Right lobe of liver (tissue), 6 donors: Measurements from ENCODE around the gene WFIKKN1. TPM values are rescaled to one million over a fixed set of nuclear protein-coding genes. Genes with fewer than 3 reads are reported as not detected.

Experiments used
- ATAC-seq, 4 donors: fragments of 200-7000 bp; cut with Tn5 transposase; one replicate each; pipeline ENCODE4 v1.9.1; 2020; ENCODE audit warnings: mild to moderate bottlenecking in 4 of 4, moderate library complexity in 4 of 4
- DNase-seq, 3 donors: peaks; one replicate each; pipeline ENCODE4 v3.0.0-alpha.2; 2020
- H3K27ac ChIP-seq, 3 donors: fragments of 200-600 bp; one replicate each; pipeline ENCODE4 v1.8.0; 2022
- H3K27me3 ChIP-seq, 2 donors: fragments of 200-600 bp; one replicate each; pipeline ENCODE4 v1.8.0; 2022
- H3K36me3 ChIP-seq, 4 donors: fragments of 200-600 bp; sonication (generic) in 1 of 4; one replicate each; pipeline versions ENCODE4 v1.5.1 to v1.8.0; 2017 to 2022; ENCODE audit warnings: control low read depth in 1 of 4
- H3K4me1 ChIP-seq, 4 donors: fragments of 200-600 bp; sonication (generic) in 1 of 4; one replicate each; pipeline versions ENCODE4 v1.5.1 to v1.8.0; 2017 to 2022; ENCODE audit warnings: control low read depth in 1 of 4
- H3K4me3 ChIP-seq, 3 donors: fragments of 200-600 bp; one replicate each; pipeline ENCODE4 v1.8.0; 2022
- H3K9me3 ChIP-seq, 4 donors: fragments of 200-600 bp; sonication (generic) in 1 of 4; one replicate each; pipeline versions ENCODE4 v1.5.1 to v1.8.0; 2017 to 2022; ENCODE audit warnings: control low read depth in 1 of 4
- CTCF ChIP-seq, 4 donors: fragments of 200-600 bp in 3 of 4; fragments of 450-650 bp in 1 of 4; IDR thresholded peaks; one replicate each; pipeline versions ENCODE4 v1.5.1 to v1.8.0; 2016 to 2022; ENCODE audit warnings: antibody characterized with exemption in 4 of 4, mild to moderate bottlenecking in 2 of 4
- POLR2A ChIP-seq: fragments of 450-650 bp; IDR thresholded peaks from one replicate; pipeline ENCODE4 v1.6.1; 2017; ENCODE audit warnings: antibody characterized with exemption, mild to moderate bottlenecking
- WGBS: methylation state at CpG from one replicate; pipeline ENCODE4 v1.1.6; 2018; ENCODE audit warnings: low coverage, low lambda C conversion rate; ENCODE audit not compliant: insufficient coverage; ENCODE audit errors: missing lambda C conversion rate; 5-methylcytosine and 5-hydroxymethylcytosine counted together
- intact Hi-C, 2 donors: fragments of 100-400 bp; cut with DNase I; formaldehyde crosslinking; loops; one replicate each; pipeline versions ENCODE4 v1.11.2 to v1.14.1; 2022
- total RNA-seq, 6 experiments: library from RNA; depleted of rRNA in 2 of 6; stranded (reverse); fragments of >200 nt in 2 of 6; fragmentation: NEBNext Ultra II Directional in 3 of 6; extraction: Animal tissue kit (Norgen Biotek cat#: 25700) in 3 of 6; gene quantifications; one replicate each; pipeline versions ENCODE4 v1.1.0 to v1.2.4, GENCODE V29; 2016 to 2023
- donor health status: DM: no; HTN: yes; CAD: no.
- donor health status: DM: no; HTN: no; CAD: no.
- donor health status: DM: no; HTN: no; CAD: no.
- donor health status: DM: no; HTN: yes; CAD: no.
- donor health status: DM: no; HTN: yes; CAD: no.

The WFIKKN1 gene
- total RNA-seq, 6 experiments from 2014 or later, result 0.43 to 0.70 (median 0.56) TPM

- DNase-seq (peak in 1 of 3 donors; percentile 62), ATAC-seq (peak; percentile 81 to 90 (median 86))
- no peak overlapping the region for H3K27ac ChIP-seq
- intact Hi-C loops, result no loop called here
- WGBS, result 80% methylated on average over 5 of the region's 28 CpGs
- H3K36me3 ChIP-seq, result no peaks in the 10 kb centered on the region
- no peak overlapping the region for H3K4me3 ChIP-seq
- H3K9me3 ChIP-seq, result no peaks in the 10 kb centered on the region
- TF ChIP-seq CTCF (IDR thresholded peaks at IDR 0.05), result peak; percentile 66 to 85 (median 80)
- TF ChIP-seq POLR2A, result no peak
- H3K27me3 ChIP-seq, result no peaks in the 10 kb centered on the region
- peaks cover 0 to 2% (median 0%) of the 10 kb centered on the region in 4 donors for H3K4me1 ChIP-seq
Observed at GRCh38 chr16:610513-611381, 20.0 kb upstream of the WFIKKN1 start.

- no peak for DNase-seq
- Histone ChIP-seq H3K36me3 (no peaks in the 10 kb centered on the region), H3K27ac (no peak overlapping the region), H3K4me3 (no peak overlapping the region), H3K9me3 (no peaks in the 10 kb centered on the region), H3K4me1 (peaks cover 0 to 15% (median 3%) of the 10 kb centered on the region in 4 donors), H3K27me3 (no peaks in the 10 kb centered on the region)
- no peak for ATAC-seq
- whole genome bisulfite sequencing, result 92% methylated on average over 10 of the region's 13 CpGs
- TF ChIP-seq POLR2A (no peak), CTCF (IDR thresholded peaks at IDR 0.05) (no peak)
- intact Hi-C loops, result no loop called here
Observed at GRCh38 chr16:615122-615521, 15.7 kb upstream of the WFIKKN1 start.

DNA sequence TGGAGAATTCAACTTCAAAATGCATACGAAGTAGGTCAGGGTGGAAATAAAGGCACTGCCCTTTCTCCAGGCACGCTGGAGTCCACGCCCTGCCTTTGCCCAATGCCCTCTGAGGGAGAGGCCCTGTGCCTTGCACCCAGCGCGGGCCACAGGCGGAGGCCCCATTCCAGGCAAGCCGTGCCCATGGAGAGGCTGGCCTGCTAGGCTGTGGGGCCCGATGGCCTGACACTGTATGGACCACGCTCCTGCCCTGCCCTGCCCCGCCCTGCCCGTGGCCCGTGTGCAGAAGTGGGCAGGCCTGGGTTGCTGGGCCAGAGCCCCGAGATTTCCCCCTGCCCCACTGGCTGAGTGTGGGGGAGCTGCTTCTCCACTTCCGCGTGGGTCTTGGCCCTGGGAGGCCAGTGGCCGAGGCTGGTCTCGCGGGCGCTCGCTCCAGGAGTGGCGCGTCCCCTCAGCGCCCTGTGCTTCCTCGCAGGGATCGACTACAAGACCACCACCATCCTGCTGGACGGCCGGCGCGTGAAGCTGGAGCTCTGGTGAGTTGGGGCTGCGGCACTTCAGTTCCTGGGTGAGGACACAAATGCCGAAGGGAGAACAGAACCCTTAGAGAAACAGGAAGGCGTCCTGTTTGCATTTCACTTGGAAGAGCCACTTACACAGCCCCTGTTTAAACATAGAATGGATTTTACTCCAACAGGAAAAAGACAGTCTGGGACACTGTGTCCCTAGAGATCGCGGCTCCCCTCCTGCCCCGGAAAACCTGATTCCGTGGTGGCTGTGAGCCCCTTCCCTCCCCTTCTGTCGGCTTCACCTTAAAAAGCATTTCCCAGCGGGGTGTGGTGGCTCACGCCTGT, 13.8 kb upstream of the WFIKKN1 start:
- peak in 3 of 4 donors; percentile 22 to 47 (median 28) for ATAC-seq
- H3K4me3 ChIP-seq, result no peak overlapping the region
- no peak for DNase-seq
- no peaks in the 10 kb centered on the region for H3K9me3 ChIP-seq
- H3K4me1 ChIP-seq, result peaks cover 0 to 15% (median 3%) of the 10 kb centered on the region in 4 donors
- intact Hi-C loops, result no loop called here
- no peaks in the 10 kb centered on the region for H3K36me3 ChIP-seq
- no peaks in the 10 kb centered on the region for H3K27me3 ChIP-seq
- TF ChIP-seq POLR2A, result no peak
- TF ChIP-seq CTCF (IDR thresholded peaks at IDR 0.05), result no peak
- WGBS, result 50% methylated on average over 1 of the region's 39 CpGs
- no peak overlapping the region for H3K27ac ChIP-seq

DNA sequence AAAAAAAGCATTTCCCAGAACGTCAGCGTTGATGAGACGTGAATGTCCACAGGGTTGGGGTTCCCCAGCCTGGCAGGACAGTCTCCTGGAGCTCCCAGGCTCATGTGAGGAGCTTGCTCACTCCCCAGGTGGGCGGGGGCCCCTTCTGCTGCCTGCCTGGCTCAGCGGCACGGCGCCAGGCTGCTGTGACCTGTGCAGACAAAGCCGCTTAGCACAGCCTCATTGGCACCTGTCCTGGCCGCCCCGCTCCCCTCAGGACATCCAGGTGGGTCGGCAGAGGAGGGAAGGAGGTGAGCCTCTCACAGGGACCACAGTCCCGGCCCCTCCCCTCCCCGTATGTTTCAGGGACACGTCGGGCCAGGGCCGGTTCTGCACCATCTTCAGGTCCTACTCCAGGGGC, 12.9 kb upstream of the WFIKKN1 start:
- no peak for DNase-seq
- Histone ChIP-seq H3K9me3 (no peaks in the 10 kb centered on the region), H3K4me1 (peaks cover 0 to 15% (median 3%) of the 10 kb centered on the region in 4 donors), H3K27ac (no peak overlapping the region), H3K27me3 (no peaks in the 10 kb centered on the region), H3K36me3 (no peaks in the 10 kb centered on the region), H3K4me3 (no peak overlapping the region)
- 55% methylated on average over 3 of the region's 16 CpGs for WGBS
- peak in 2 of 4 donors; percentile 6 to 10 for ATAC-seq
- intact Hi-C loops, result no loop called here
- TF ChIP-seq CTCF (IDR thresholded peaks at IDR 0.05) (no peak), POLR2A (no peak)
